RPMI8226 (cell line): ENCODE measurements around the gene GPER1.
"Not testable (repeated sequence)": the region's sequence is repeated elsewhere in the genome, so short reads cannot be mapped to it uniquely, and the experiment has no call there.

Source experiments
- DNase-seq: peaks from one replicate; pipeline ENCODE4 v3.0.0-alpha.2; 2015

Gene GPER1

GRCh38 chr7:1123715-1124114 is 35.8 kb downstream of the GPER1 start:
- DNase-seq, result no peak

GRCh38 chr7:1124164-1124563 is 36.3 kb downstream of the GPER1 start:
- DNase-seq, result no peak

- no peak for DNase-seq
Observed at GRCh38 chr7:1124816-1125602, 37.1 kb downstream of the GPER1 start.

- DNase-seq, result no peak
Observed at GRCh38 chr7:1125603-1125969, 37.7 kb downstream of the GPER1 start.

- no peak for DNase-seq
Observed at GRCh38 chr7:1127001-1127400, 39.1 kb downstream of the GPER1 start.

GRCh38 chr7:1129431-1129830 is 41.5 kb downstream of the GPER1 start:
- no peak for DNase-seq

- no peak for DNase-seq
Observed at GRCh38 chr7:1130021-1130990, 42.4 kb downstream of the GPER1 start.

GRCh38 chr7:1131471-1132265 is 43.8 kb downstream of the GPER1 start:
- DNase-seq, result no peak

GRCh38 chr7:1134951-1135350 is 47.0 kb downstream of the GPER1 start:
- DNase-seq, result no peak

GRCh38 chr7:1136841-1137516 is 49.1 kb downstream of the GPER1 start:
- peak; percentile 55 for DNase-seq

- DNase-seq, result no peak
Observed at GRCh38 chr7:1137517-1138167, 49.7 kb downstream of the GPER1 start.

- DNase-seq, result no peak
Observed at GRCh38 chr7:1140476-1141104, 52.7 kb downstream of the GPER1 start.

- no peak for DNase-seq
Observed at GRCh38 chr7:1141651-1142050, 53.7 kb downstream of the GPER1 start.

GRCh38 chr7:1142051-1142635 is 54.2 kb downstream of the GPER1 start:
- DNase-seq, result no peak

GRCh38 chr7:1143031-1143430 is 55.1 kb downstream of the GPER1 start:
- DNase-seq, result not testable (repeated sequence)
